ENCODE data around the gene TRIM69.
"Not testable (repeated sequence)": the region's sequence is repeated elsewhere in the genome, so short reads cannot be mapped to it uniquely, and the experiment has no call there.

Gene TRIM69

GRCh38 chr15:44753345-44753744, 17.0 kb downstream of the TRIM69 start:
- DNase-seq, result no peak

- DNase-seq, result no peak
Measured at GRCh38 chr15:44763187-44763586, 26.9 kb downstream of the TRIM69 start.

- DNase-seq, result no peak
Measured at GRCh38 chr15:44763848-44764247, 27.5 kb downstream of the TRIM69 start.

- no peak for DNase-seq
Measured at GRCh38 chr15:44765036-44765435, 28.7 kb downstream of the TRIM69 start.

GRCh38 chr15:44769521-44769920, 33.2 kb downstream of the TRIM69 start:
- DNase-seq, result no peak

GRCh38 chr15:44770715-44771114, 34.4 kb downstream of the TRIM69 start:
- DNase-seq, result not testable (repeated sequence)

GRCh38 chr15:44775953-44776352, 39.6 kb downstream of the TRIM69 start:
- DNase-seq, result no peak

- DNase-seq, result no peak
Measured at GRCh38 chr15:44779761-44780160, 43.4 kb downstream of the TRIM69 start.

- DNase-seq, result no peak
Measured at GRCh38 chr15:44780608-44781007, 44.3 kb downstream of the TRIM69 start.

- DNase-seq, result no peak
Measured at GRCh38 chr15:44781128-44781810, 44.9 kb downstream of the TRIM69 start.

- no peak for DNase-seq
Measured at GRCh38 chr15:44782516-44782915, 46.2 kb downstream of the TRIM69 start.

- DNase-seq, result not testable (repeated sequence)
Measured at GRCh38 chr15:44784918-44785274, 48.6 kb downstream of the TRIM69 start.

GRCh38 chr15:44788748-44789147, 52.4 kb downstream of the TRIM69 start:
- DNase-seq, result no peak

- no peak for DNase-seq
Measured at GRCh38 chr15:44790215-44790614, 53.9 kb downstream of the TRIM69 start.

- DNase-seq, result no peak
Measured at GRCh38 chr15:44790656-44791055, 54.3 kb downstream of the TRIM69 start.

GRCh38 chr15:44792715-44793114, 56.4 kb downstream of the TRIM69 start:
- DNase-seq, result no peak

GRCh38 chr15:44794072-44794471, 57.7 kb downstream of the TRIM69 start:
- no peak for DNase-seq

GRCh38 chr15:44796508-44796907, 60.2 kb downstream of the TRIM69 start:
- no peak for DNase-seq

- DNase-seq, result no peak
Measured at GRCh38 chr15:44798826-44799225, 62.5 kb downstream of the TRIM69 start.

GRCh38 chr15:44801364-44801763, 65.0 kb downstream of the TRIM69 start:
- peak; percentile 17 for DNase-seq

GRCh38 chr15:44801797-44802196, 65.5 kb downstream of the TRIM69 start:
- DNase-seq, result no peak

- no peak for DNase-seq
Measured at GRCh38 chr15:44802336-44802735, 66.0 kb downstream of the TRIM69 start.

GRCh38 chr15:44804298-44805046, 68.1 kb downstream of the TRIM69 start:
- DNase-seq, result no peak

- DNase-seq, result no peak
Measured at GRCh38 chr15:44808557-44808956, 72.2 kb downstream of the TRIM69 start.

- no peak for DNase-seq
Measured at GRCh38 chr15:44810237-44810636, 73.9 kb downstream of the TRIM69 start.

Data from inflammatory macrophage treated with lipopolysaccharide for 4 hours (primary cell).